MM.1S (cell line): ENCODE data around the gene CDK5RAP1.

Experiments
- DNase-seq: peaks from one replicate; pipeline ENCODE4 v3.0.0-alpha.2; 2015
- H2AFZ ChIP-seq: fragments of 300-600 bp; sonication (generic); 2 replicates; pipeline ENCODE4 v1.6.0; 2016; ENCODE audit warnings: antibody characterized with exemption, low read length
- H3F3A ChIP-seq: fragments of 300-600 bp; sonication (generic); 2 replicates; pipeline ENCODE4 v1.6.1; 2016; ENCODE audit warnings: mild to moderate bottlenecking, antibody characterized with exemption, low read length, moderate library complexity, mixed read lengths; ENCODE audit not compliant: insufficient read depth
- H3K27ac ChIP-seq: fragments of 300-600 bp; sonication (generic); 2 replicates; pipeline ENCODE4 v1.5.1; 2016; ENCODE audit warnings: mild to moderate bottlenecking, low read length
- H3K27me3 ChIP-seq: fragments of 300-600 bp; sonication (generic); replicated peaks from 2 replicates; pipeline ENCODE4 v1.6.0; 2016; ENCODE audit warnings: low read length; ENCODE audit not compliant: insufficient read depth
- H3K36me3 ChIP-seq: fragments of 300-600 bp; sonication (generic); replicated peaks from 2 replicates; pipeline ENCODE4 v1.6.1; 2016; ENCODE audit warnings: mild to moderate bottlenecking, low read length, mixed read lengths; ENCODE audit not compliant: insufficient read depth
- H3K4me1 ChIP-seq: fragments of 300-600 bp; sonication (generic); 2 replicates; pipeline ENCODE4 v1.6.1; 2016; ENCODE audit warnings: low read length, mixed read lengths
- H3K4me2 ChIP-seq: fragments of 300-600 bp; sonication (generic); 2 replicates; pipeline ENCODE4 v1.6.0; 2016; ENCODE audit warnings: low read depth, low read length
- H3K4me3 ChIP-seq: fragments of 300-600 bp; sonication (generic); 2 replicates; pipeline ENCODE4 v1.5.1; 2016; ENCODE audit warnings: low read length, mixed read lengths
- H3K79me2 ChIP-seq: fragments of 300-600 bp; sonication (generic); 2 replicates; pipeline ENCODE4 v1.6.1; 2016; ENCODE audit warnings: mixed run types, low read length, mixed read lengths
- H3K9ac ChIP-seq: fragments of 300-600 bp; sonication (generic); 2 replicates; pipeline ENCODE4 v1.6.1; 2016; ENCODE audit warnings: low read length, mixed read lengths
- H3K9me2 ChIP-seq: fragments of 300-600 bp; sonication (generic); replicated peaks from 2 replicates; pipeline ENCODE4 v1.6.1; 2016; ENCODE audit warnings: mild to moderate bottlenecking, low read length, mixed read lengths; ENCODE audit not compliant: insufficient read depth
- H3K9me3 ChIP-seq: fragments of 300-600 bp; sonication (generic); replicated peaks from 2 replicates; pipeline ENCODE4 v1.6.1; 2016; ENCODE audit warnings: mild to moderate bottlenecking, low read length, mixed read lengths; ENCODE audit not compliant: insufficient read depth
- H4K20me1 ChIP-seq: fragments of 300-600 bp; sonication (generic); 2 replicates; pipeline ENCODE4 v1.6.1; 2016; ENCODE audit warnings: mild to moderate bottlenecking, low read length, moderate library complexity, mixed read lengths; ENCODE audit not compliant: insufficient read depth
- EZH2 ChIP-seq: fragments of 300-600 bp; sonication (generic); optimal IDR thresholded peaks from 2 replicates; pipeline ENCODE3; 2017; ENCODE audit warnings: low read depth, mild to moderate bottlenecking, antibody characterized with exemption, low read length, mixed read lengths
- EZH2phosphoT487 ChIP-seq: fragments of 300-600 bp; sonication (generic); IDR thresholded peaks from 2 replicates; pipeline ENCODE4 v1.6.1; 2018; ENCODE audit warnings: antibody characterized with exemption, low read length
- TF ChIP-seq, protein P1 (sequence below): fragments of 300-600 bp; sonication (generic); IDR thresholded peaks from 2 replicates; pipeline ENCODE4 v1.5.1; 2016; ENCODE audit warnings: antibody characterized with exemption, low read length, mixed read lengths

CDK5RAP1 gene

DNA sequence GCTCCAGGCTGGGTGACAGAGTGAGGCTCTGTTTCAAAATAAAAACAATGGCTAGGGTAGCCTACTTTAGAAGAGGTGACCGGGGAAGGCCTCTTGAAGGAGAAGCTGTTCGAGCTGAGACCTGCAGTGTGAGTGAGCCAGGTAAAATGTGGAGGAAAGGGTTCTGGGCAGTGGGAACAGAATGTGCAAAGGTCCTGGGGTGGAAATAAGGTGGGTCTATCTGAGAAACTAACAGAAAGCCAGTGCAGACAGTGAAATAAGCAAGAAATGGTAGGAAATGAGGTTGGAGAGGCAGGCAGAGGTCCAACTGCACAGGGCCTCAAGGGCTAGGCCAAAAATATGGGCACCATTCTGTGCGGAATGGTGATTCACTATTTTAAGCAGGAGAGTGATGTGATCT, 64.9 kb downstream of the CDK5RAP1 start:
- Histone ChIP-seq H3F3A (no peaks in the 10 kb centered on the region), H3K27ac (no peak overlapping the region), H3K4me2 (no peak overlapping the region), H3K4me3 (no peak overlapping the region), H4K20me1 (no peaks in the 10 kb centered on the region), H3K36me3 (no peaks in the 10 kb centered on the region), H3K9me3 (no peaks in the 10 kb centered on the region), H3K79me2 (no peaks in the 10 kb centered on the region), H3K27me3 (peaks cover 27% of the 10 kb centered on the region), H3K4me1 (no peaks in the 10 kb centered on the region), H3K9ac (no peak overlapping the region), H3K9me2 (no peaks in the 10 kb centered on the region), H2AFZ (no peak overlapping the region)
- TF ChIP-seq, protein P1, sequence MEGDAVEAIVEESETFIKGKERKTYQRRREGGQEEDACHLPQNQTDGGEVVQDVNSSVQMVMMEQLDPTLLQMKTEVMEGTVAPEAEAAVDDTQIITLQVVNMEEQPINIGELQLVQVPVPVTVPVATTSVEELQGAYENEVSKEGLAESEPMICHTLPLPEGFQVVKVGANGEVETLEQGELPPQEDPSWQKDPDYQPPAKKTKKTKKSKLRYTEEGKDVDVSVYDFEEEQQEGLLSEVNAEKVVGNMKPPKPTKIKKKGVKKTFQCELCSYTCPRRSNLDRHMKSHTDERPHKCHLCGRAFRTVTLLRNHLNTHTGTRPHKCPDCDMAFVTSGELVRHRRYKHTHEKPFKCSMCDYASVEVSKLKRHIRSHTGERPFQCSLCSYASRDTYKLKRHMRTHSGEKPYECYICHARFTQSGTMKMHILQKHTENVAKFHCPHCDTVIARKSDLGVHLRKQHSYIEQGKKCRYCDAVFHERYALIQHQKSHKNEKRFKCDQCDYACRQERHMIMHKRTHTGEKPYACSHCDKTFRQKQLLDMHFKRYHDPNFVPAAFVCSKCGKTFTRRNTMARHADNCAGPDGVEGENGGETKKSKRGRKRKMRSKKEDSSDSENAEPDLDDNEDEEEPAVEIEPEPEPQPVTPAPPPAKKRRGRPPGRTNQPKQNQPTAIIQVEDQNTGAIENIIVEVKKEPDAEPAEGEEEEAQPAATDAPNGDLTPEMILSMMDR, result no peak
- TF ChIP-seq EZH2, result no peak
- TF ChIP-seq EZH2phosphoT487, result no peak
- DNase-seq, result no peak

GRCh38 chr20:33334111-33334510, 67.2 kb downstream of the CDK5RAP1 start:
- no peaks in the 10 kb centered on the region for H3K4me1 ChIP-seq
- H3K4me2 ChIP-seq, result no peak overlapping the region

GRCh38 chr20:33333616-33334015, 67.7 kb downstream of the CDK5RAP1 start:
- Histone ChIP-seq H2AFZ (no peak overlapping the region), H3K27me3 (peaks cover 52% of the 10 kb centered on the region), H3K9me2 (no peaks in the 10 kb centered on the region), H3K4me1 (no peaks in the 10 kb centered on the region), H3K4me3 (no peak overlapping the region), H3K79me2 (no peaks in the 10 kb centered on the region), H3K9me3 (no peaks in the 10 kb centered on the region), H3K36me3 (no peaks in the 10 kb centered on the region), H4K20me1 (no peaks in the 10 kb centered on the region), H3F3A (no peaks in the 10 kb centered on the region), H3K27ac (no peak overlapping the region), H3K4me2 (no peak overlapping the region), H3K9ac (no peak overlapping the region)
- no peak for TF ChIP-seq EZH2
- TF ChIP-seq EZH2phosphoT487, result no peak
- TF ChIP-seq, protein P1, result no peak
- no peak for DNase-seq

More at GRCh38 chr20:33334111-33334510, 67.2 kb downstream of the CDK5RAP1 start:
- Histone ChIP-seq H3K27ac (no peak overlapping the region), H3F3A (no peaks in the 10 kb centered on the region), H3K27me3 (peaks cover 47% of the 10 kb centered on the region), H3K36me3 (no peaks in the 10 kb centered on the region), H2AFZ (no peak overlapping the region), H3K4me3 (no peak overlapping the region), H3K9ac (no peak overlapping the region), H3K79me2 (no peaks in the 10 kb centered on the region), H3K9me3 (no peaks in the 10 kb centered on the region), H3K9me2 (no peaks in the 10 kb centered on the region), H4K20me1 (no peaks in the 10 kb centered on the region)
- DNase-seq, result no peak
- no peak for TF ChIP-seq EZH2phosphoT487
- TF ChIP-seq, protein P1, result no peak
